DND-41 (cell line): ENCODE results near the gene SPAG16.

Experiments used
- ATAC-seq: fragments of 200-7000 bp; cut with Tn5 transposase; 3 replicates; pipeline ENCODE4 v1.9.1; 2021; ENCODE audit warnings: low read depth; ENCODE audit not compliant: insufficient read depth
- DNase-seq: peaks from one replicate; pipeline ENCODE4 v3.0.0-alpha.2; 2020
- H2AFZ ChIP-seq: 2 replicates; pipeline ENCODE4 v1.6.0; 2012; ENCODE audit warnings: low read depth, low read length
- H3K27ac ChIP-seq: 2 replicates; pipeline ENCODE4 v1.5.1; 2012; ENCODE audit warnings: low read length, inconsistent platforms
- H3K27me3 ChIP-seq: fragments of 200-600 bp; sonication (generic); 2 replicates; pipeline ENCODE4 v1.6.0; 2012; ENCODE audit warnings: low read length, mild to moderate bottlenecking, inconsistent platforms; ENCODE audit not compliant: insufficient read depth, poor library complexity
- H3K36me3 ChIP-seq: 2 replicates; pipeline ENCODE4 v1.5.1; 2012; ENCODE audit warnings: low read length, inconsistent platforms; ENCODE audit not compliant: insufficient read depth
- H3K4me1 ChIP-seq: 2 replicates; pipeline ENCODE4 v1.5.1; 2012; ENCODE audit warnings: mild to moderate bottlenecking, low read length; ENCODE audit not compliant: insufficient read depth
- H3K4me2 ChIP-seq: 2 replicates; pipeline ENCODE4 v1.6.0; 2012; ENCODE audit warnings: mild to moderate bottlenecking, moderate library complexity, low read length, inconsistent platforms; ENCODE audit not compliant: insufficient read depth
- H3K4me3 ChIP-seq, 2 experiments: fragments of 200-600 bp in 1 of 2; shearing (Covaris generic) in 1 of 2; 2 replicates each; pipeline ENCODE4 v1.5.1; 2012 to 2016; ENCODE audit warnings: inconsistent platforms in 2 of 2, low read length in 2 of 2, mild to moderate bottlenecking in 2 of 2, low read depth in 1 of 2, moderate library complexity in 1 of 2
- H3K79me2 ChIP-seq: 2 replicates; pipeline ENCODE4 v1.6.0; 2012; ENCODE audit warnings: low read length, inconsistent platforms; ENCODE audit not compliant: insufficient read depth
- H3K9ac ChIP-seq: 2 replicates; pipeline ENCODE4 v1.6.0; 2012; ENCODE audit warnings: low read depth, mild to moderate bottlenecking, inconsistent platforms, low read length, moderate library complexity
- H3K9me3 ChIP-seq: 2 replicates; pipeline ENCODE4 v1.5.1; 2012; ENCODE audit warnings: low read length, moderate library complexity, mild to moderate bottlenecking, inconsistent platforms; ENCODE audit not compliant: insufficient read depth, severe bottlenecking
- H4K20me1 ChIP-seq: 2 replicates; pipeline ENCODE4 v1.6.0; 2012; ENCODE audit warnings: low read length; ENCODE audit not compliant: insufficient read depth
- EZH2 ChIP-seq: IDR thresholded peaks from 3 replicates; pipeline ENCODE4 v1.6.1; 2012; ENCODE audit warnings: borderline replicate concordance, low read depth, mild to moderate bottlenecking, moderate library complexity, low read length, inconsistent platforms; ENCODE audit not compliant: severe bottlenecking
- TF ChIP-seq, protein P1 (sequence below): IDR thresholded peaks from 2 replicates; pipeline ENCODE4 v1.5.1; 2012; ENCODE audit warnings: borderline replicate concordance, low read length, moderate library complexity, mild to moderate bottlenecking; ENCODE audit not compliant: poor library complexity, severe bottlenecking; ENCODE audit errors: extremely low read depth

SPAG16 gene

DNA sequence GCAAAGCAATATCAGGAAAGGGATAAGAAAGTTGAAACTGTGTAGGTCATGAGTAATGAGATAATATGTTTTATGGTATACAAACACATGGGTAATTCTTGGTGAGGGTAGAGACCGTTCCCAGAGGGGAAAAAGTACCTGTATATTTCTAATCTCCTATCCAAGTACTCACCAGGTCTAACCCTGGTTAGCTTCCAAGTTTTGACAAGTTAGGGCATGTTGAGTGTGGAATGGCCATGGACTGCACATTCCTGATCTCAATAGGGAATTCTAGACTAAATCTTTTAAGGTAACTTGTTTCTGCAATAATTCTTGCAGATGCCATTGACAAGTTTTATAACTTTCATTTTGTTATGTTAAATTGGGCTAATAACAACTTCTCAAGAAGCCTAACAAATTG, 216.6 kb downstream of the SPAG16 start:
- DNase-seq (no peak), ATAC-seq (no peak)
- Histone ChIP-seq H3K36me3 (no peaks in the 10 kb centered on the region), H3K4me1 (no peaks in the 10 kb centered on the region), H4K20me1 (no peaks in the 10 kb centered on the region), H3K79me2 (no peaks in the 10 kb centered on the region), H3K9ac (no peak overlapping the region), H3K9me3 (no peaks in the 10 kb centered on the region), H3K27me3 (no peaks in the 10 kb centered on the region), H3K27ac (no peak overlapping the region), H3K4me2 (no peak overlapping the region), H3K4me3 (no peak overlapping the region), H2AFZ (no peak overlapping the region)
- no peak for TF ChIP-seq EZH2

DNA sequence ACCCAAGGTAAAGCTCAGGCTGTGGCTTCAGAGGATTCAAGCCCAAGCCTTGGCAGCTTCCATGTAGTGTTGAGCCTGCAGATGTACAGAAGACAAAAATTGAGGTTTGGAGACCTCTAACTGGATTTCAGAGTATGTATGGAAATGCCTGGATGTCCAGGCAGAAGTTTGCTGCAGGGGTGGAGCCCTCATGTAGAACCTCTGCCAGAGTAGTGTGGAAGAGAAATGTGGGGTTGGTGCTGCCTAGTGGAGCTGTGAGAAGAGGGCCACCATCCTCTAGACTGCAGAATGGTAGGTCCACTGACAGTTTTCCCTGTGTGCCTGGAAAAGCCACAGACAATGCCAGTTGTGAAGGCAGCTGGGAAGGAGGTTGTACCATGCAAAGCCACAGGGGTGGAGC, 239.9 kb downstream of the SPAG16 start:
- H3K4me3 ChIP-seq: no peak overlapping the region
- H3K79me2 ChIP-seq: no peaks in the 10 kb centered on the region
- H2AFZ ChIP-seq: no peak overlapping the region
- no peaks in the 10 kb centered on the region for H3K27me3 ChIP-seq
- H3K36me3 ChIP-seq: no peaks in the 10 kb centered on the region
- no peak overlapping the region for H3K9ac ChIP-seq
- ATAC-seq (no peak), DNase-seq (peak; percentile 14)
- H4K20me1 ChIP-seq: no peaks in the 10 kb centered on the region
- no peak for TF ChIP-seq EZH2
- TF ChIP-seq, protein P1, sequence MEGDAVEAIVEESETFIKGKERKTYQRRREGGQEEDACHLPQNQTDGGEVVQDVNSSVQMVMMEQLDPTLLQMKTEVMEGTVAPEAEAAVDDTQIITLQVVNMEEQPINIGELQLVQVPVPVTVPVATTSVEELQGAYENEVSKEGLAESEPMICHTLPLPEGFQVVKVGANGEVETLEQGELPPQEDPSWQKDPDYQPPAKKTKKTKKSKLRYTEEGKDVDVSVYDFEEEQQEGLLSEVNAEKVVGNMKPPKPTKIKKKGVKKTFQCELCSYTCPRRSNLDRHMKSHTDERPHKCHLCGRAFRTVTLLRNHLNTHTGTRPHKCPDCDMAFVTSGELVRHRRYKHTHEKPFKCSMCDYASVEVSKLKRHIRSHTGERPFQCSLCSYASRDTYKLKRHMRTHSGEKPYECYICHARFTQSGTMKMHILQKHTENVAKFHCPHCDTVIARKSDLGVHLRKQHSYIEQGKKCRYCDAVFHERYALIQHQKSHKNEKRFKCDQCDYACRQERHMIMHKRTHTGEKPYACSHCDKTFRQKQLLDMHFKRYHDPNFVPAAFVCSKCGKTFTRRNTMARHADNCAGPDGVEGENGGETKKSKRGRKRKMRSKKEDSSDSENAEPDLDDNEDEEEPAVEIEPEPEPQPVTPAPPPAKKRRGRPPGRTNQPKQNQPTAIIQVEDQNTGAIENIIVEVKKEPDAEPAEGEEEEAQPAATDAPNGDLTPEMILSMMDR: no peak
- H3K4me2 ChIP-seq: no peak overlapping the region
- no peaks in the 10 kb centered on the region for H3K4me1 ChIP-seq
- peaks cover 17% of the 10 kb centered on the region for H3K9me3 ChIP-seq
- H3K27ac ChIP-seq: no peak overlapping the region

DNA sequence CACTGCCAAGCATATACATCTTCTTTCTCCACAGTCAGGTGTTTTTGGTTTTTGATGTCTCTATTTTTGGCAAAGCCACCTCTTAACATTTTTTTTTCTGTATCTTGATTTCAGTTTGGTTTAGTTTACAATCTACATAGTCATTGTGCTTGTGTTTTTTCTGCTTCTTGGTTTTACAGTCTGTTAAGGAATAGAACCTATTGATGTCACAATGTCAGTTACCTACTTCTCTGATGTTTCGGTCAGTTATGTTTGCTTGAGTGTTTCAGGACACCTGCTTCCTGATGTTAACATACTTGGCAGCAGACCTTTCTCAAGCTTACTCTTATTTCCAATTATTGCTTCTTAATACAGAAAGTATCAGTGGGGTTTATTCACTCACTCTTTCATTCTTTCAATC, 253.3 kb downstream of the SPAG16 start:
- Histone ChIP-seq H3K27me3 (no peaks in the 10 kb centered on the region), H3K36me3 (no peaks in the 10 kb centered on the region), H3K9ac (no peak overlapping the region), H4K20me1 (no peaks in the 10 kb centered on the region), H3K79me2 (no peaks in the 10 kb centered on the region), H3K4me2 (no peak overlapping the region), H3K27ac (no peak overlapping the region), H3K9me3 (no peaks in the 10 kb centered on the region), H3K4me1 (peaks cover 5% of the 10 kb centered on the region), H3K4me3 (no peak overlapping the region), H2AFZ (no peak overlapping the region)
- no peak for ATAC-seq
- DNase-seq: no peak
- TF ChIP-seq, protein P1: no peak
- TF ChIP-seq EZH2: no peak

DNA sequence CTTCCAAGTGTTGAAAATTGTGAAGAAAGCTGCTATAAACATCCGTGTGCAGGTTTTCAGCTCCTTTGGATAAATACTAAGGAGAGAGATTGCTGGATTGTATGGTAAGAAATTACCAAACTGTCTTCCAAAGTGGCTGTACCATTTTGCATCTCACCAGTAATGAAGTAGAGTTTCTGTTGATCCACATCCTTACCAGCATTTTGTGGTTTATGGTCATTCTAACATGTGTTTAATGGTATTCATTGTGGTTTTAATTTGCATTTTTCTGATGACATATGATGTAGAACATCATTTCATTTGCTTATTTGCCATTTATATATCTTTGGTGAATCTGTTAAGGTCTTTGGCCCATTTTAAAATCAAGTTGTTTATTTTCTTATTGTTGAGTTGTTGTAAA, 260.7 kb downstream of the SPAG16 start:
- Histone ChIP-seq H3K79me2 (no peaks in the 10 kb centered on the region), H3K9ac (no peak overlapping the region), H4K20me1 (no peaks in the 10 kb centered on the region), H3K27ac (no peak overlapping the region), H3K27me3 (no peaks in the 10 kb centered on the region), H3K4me1 (0 out of 2 replicates have a peak, but pooled peaks cover 3% of the 10 kb centered on the region), H3K36me3 (no peaks in the 10 kb centered on the region), H3K4me3 (no peak overlapping the region), H3K9me3 (no peaks in the 10 kb centered on the region), H3K4me2 (no peak overlapping the region), H2AFZ (no peak overlapping the region)
- TF ChIP-seq EZH2: no peak
- TF ChIP-seq, protein P1: no peak
- ATAC-seq: no peak
- DNase-seq: no peak
